ENCODE measurements around the gene CKLF.

Gene CKLF

DNA sequence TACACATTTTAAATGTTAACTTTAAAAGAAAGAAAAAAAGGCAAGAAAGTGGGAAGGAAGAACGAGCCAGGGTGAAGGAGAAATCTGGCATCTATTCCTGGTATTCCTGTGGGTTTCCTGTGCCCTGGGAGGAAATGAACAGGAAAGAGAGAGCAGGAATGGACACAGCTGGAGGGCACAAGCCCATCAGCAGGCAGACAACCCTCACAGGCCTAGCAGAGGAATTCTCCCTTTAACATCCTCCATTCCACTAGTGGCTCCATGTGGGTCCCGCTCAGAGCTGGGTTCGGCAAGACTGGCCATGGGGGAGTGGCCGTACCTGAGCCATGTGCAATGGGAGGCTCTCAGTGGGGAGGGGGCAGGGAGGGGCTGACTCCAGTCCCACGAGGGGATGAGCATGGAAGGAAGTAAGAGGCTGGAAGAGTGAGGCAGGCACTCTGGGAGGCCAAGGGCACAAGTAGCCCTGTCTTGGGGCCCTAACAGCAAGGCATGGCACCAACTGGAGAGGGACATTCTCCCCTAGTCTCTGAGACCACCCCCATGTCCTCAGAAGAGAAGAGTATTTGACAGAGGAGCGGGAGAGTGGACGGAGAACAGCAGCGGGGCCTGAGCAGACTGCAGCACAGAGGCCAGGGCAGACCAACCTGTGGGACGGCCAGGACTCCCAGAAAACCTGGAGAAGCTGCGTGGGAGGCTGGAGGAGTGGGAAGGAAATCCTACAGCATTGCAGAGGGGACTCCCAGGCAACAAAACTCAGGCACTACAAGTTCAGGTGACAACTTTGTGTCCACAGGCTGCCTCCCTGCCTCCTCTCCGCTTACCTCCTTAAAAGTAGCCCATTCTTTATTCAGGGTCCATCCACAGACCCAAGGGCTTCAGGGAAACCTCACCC lies 32.6 kb upstream of the CKLF start:
- no peak for DNase-seq

DNA sequence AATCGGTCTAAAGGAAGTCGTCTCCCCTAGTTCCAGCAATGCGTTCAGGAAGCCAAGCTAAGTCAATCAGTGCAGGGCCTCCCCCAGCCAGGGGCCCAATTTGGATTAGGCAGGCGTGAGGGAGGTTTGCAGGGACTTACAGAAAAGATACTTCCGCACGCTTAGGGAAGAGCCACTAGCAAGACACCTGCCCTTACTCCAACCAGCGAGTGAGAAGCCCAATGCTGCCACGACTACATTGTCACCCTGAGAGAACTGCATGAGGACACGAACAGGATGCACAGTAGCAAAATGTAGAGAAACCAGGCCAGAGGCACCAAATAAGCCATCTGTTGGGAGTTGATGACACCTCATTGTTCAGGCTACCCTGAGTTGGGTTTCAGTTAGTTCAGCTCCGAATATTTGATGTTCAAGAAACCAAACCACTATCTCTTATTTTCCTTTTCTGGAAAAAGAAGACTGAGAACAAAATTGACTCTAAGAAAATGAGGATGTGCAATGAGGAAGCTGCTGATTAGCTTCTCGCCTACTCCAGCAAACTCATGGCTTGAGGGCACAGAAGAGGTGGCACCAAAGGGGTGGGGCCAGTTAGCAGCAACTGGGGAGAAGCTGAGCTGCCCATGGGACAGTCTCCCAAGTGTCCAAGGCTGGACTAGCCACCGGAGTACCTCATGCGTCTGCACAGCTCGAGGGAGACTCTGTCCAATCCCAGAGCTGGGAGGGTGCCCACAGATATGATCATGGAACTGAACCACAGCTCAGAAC lies 31.8 kb upstream of the CKLF start:
- peak; percentile 91 for DNase-seq

DNA sequence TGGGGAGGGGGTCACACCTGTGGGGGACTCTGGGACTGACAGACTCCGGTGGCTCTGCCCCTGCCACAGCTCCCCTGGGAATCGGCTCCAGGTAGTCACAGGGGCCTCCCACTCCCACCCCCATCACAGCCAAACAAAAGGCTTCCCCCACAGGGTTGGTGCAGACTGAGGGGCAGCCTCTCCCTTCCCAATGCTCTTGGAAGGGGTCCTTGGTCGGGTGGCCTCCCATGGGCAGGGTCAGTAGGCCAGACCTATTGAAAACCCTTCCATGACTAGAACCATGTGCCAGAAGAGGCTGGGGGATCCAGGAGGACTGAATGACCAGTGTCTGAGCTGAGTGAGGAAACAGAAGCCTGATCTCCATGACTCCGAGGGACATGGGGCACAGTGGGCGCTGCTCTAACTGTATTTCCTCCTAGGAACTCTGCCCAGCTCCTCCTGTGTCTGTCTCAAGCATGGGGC lies 31.1 kb upstream of the CKLF start:
- DNase-seq, result peak; percentile 76

DNA sequence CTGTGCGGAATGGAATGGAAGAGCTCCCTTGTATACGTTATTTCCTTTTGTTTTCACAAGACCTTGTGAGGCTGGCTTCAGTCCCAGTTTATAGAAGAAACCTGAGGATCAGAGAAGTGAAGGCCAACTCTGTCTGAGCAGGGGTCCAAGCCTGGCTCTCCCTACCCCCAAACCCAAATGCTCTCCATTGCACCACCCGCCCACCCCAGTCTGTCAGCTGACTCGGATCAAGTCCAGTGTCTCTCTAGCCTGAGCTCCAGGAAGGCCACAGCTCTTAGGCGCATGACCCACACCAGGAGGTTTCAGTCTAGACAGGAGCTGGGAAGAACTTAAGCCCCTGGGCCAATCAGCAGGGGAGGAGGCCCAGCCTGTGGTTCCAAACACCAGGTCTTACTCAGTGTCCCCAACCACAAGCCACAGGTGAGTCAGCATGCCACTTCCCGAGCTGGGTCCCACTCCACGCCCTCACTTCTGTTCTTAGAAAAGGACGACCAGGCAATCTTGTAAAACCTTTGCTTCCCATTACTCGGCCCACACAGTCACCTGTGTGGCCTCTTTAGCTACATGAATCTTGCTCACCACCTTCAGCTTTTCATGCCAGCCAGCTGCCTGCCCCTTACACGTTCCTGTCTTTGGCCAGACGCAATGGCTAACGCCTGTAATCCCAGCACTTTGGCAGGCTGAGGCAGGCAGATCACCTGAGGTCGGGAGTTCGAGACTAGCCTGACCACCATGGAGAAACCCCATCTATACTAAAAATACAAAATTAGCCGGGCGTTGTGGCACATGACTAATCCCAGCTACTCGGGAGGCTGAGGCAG lies 30.2 kb upstream of the CKLF start:
- DNase-seq, result peak; percentile 92

DNA sequence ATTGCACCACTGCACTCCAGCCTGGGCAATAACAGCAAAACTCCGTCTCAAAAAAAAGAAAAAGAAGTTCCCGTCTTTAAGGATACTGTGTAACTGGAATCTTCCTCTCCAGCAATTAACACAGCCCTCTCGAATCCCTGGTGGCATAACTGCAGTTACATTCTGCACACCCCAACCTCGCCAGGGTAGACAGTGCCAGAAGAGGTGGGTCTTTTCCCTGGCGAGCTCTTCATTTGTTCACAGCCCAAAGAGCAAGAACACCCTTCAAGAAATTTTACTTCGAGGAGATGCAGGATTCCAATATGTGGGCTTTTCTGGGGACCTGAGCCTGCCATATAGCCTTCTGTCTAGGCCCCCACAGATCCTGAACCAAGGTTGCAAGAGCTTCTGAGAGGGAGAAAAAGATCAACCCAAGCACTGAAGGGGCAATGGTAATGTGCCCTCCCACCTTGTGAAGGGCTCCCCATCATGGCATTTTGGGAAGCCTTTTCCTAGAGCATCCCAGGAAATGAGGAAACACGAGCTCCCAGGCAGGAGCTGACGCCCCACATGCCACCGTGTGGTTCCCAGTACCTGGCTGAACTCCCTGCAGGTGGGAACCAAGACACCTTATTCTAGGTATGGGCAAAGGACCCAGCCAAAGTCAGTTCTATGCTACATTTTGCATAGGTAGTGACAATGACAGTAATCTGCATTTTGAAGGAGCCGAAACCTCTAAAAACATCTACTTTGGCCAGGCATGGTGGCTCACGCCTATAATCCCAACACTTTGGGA lies 29.4 kb upstream of the CKLF start:
- no peak for DNase-seq

DNA sequence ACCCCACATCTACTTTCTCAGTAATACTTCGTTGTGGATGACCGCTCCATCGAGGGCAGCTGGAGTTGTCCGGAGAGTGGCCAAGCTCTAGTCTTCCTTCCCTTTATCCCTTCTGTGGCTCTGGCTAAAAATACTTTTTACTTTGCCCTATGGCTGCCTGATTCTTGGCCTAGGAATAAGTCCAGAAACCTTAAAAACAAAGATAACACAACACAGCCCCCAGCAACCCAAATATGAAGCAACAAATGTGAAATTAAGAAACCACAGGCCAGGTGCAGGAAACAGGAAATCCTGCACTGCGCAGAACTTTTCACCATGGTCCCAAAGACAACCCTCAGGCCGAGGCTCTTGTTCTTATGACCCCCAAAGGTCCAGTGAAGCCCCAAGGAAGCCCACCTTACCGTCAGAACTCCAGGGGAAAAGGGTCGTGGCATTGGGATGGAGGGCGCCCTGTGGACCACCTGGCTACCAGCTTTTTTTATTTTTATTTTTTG lies 28.5 kb upstream of the CKLF start:
- no peak for DNase-seq

DNA sequence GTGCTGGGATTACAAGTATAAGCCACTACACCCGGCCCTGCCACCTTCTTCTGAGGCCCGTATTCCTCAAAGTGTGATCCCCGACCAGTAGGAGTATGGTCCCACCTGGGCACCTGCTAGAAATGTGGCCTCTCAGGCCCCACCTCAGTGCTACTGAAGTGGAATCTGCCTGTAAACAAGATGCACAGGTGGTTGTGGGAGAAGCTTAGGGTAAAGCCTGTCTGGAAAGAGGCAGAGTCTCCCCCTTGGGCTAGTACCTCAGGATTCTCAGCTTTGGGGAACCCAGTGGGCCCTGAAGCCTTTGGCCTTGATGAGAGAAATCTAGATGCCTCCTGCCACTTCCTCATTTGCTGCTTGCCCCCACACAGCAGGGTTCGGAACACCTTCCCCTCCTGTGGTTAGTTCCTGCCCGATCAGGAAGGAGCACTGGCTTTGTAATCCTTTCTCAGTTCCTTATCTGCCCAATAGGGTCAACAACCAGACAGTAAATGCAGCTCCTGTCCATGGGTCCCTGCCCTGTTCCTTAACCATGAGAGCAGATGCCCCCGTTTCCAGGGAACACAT lies 27.7 kb upstream of the CKLF start:
- peak; percentile 86 for DNase-seq

DNA sequence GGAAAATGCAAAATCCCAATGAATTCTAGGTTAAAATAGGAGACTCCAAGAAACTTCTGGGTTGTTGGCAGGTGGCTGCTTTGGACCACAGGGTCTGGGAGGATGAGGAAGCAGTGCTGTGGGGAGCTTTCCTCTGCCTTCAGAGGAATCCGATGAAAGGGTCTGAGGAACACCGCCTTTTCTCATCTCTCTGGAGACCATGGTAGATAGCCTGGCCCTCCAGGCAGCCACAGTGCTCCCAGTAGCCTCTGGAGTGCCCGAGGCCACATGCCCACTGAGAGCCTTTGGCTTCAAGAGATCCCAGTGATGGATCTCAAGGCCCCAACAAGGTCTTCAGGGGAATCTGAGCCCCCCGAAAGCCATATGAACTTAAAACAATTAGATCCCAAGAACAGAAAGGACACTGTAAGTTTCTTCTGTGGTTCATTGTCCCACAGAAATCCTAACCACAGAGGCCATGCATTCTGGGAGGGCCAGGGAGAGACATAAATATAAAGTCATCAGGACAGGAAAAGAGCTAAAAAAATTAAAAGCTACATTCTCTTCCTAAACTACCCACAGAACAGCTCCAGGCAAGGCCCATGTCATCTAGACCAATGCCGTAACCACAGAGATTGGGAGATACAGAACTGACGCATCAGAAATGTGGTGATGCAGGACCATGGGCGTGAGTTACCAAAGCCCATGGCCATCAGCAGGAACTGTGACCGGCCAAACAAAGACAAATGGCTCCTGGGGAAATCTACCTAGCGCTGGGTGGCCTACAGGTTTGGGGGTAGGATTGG lies 26.8 kb upstream of the CKLF start:
- DNase-seq, result peak; percentile 91

DNA sequence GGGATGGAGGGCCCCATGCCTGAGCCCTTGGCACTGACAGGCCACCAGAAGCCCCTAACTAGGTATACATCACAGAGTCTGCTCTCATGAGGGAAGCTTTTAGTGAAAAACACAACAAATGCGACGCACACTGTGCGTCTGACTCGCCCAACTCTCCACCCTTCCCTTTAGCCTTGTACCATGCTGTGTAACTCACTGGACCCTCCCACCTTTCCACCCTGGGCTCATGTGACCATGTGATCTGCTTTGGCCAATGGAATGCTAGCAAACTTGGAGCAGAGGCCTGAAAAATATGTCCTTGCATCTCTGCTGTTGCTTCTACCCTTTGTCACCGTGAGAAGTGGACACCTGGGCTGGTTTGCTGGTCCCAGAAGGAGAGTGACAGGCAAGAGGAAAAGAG lies 24.1 kb upstream of the CKLF start:
- no peak for DNase-seq

DNA sequence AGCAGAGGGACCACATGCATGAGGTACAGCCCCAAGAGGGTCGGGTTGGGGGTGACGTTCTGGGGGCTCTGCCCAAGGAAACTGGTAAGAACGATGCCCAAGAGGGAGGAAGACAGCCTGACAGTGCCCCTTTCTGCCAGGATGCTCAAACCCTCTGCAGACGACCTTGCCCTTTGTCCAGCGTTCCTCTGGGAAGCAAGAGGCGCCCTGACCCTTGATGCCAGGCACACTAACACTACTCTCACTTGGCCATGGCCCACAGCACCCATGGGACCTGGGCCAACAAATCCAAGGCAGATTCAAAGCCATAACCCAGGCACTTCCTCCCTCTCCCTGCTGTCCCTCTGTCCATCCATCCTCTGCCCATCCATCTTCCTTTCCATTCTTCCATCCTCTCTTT lies 22.9 kb upstream of the CKLF start:
- no peak for DNase-seq

DNA sequence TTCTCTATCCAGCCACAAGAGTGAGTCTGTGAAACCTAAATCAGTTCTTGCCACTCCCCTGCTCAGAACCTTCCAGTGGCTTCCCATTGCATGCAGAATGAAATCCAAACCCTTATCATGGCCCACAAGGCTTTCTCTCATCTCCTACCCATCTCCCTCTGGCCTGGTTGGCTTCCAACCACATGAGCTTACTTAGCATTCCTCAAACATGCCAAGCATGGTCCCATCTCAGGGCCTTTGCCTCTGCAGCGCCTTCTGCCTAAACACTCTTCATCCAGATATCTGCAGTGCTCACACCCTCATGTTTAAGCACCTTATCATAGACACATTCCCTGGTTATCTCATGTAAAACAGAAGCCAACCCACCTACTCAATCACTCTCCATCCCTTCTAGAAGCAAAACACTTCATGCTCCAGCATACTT lies 18.0 kb upstream of the CKLF start:
- DNase-seq, result no peak

DNA sequence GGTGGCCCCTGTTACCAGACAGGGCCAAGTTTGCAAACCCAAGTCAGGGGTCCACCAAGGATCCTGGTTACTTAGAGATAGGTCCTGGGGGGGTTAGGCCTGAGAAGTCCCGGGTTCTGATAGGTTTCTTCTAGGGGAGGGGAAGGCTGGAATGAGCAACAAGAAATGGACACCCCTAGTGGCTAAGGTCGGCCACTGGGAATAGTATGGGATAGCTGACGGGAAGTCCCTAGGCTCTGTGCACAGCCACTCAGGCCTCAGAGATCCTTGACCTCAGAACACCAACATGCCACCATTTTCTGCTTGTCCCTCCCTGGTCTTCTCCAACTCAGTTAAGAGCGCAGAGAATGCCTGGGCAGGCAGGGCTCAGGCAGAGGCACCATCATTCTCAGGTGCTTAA lies 15.9 kb upstream of the CKLF start:
- DNase-seq, result no peak

DNA sequence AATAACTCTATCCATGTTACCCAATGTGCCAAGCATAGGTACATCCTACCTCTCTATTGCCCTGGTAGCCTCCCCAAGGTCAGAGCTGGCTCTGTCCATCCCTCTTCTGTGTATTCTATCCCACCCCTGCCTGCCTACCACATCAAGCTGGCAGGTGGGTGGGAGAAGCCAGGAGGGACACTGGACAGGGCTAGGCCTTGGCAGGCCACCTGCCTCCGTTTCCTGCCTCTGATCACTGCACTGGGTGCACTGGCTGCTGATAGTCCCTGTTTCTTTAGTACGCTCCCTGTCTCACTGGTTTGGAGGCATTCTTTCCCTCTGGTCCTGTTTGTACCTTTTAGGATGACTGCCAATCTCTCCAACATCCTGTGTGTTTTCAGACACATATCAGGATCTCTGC lies 15.1 kb upstream of the CKLF start:
- DNase-seq, result no peak

DNA sequence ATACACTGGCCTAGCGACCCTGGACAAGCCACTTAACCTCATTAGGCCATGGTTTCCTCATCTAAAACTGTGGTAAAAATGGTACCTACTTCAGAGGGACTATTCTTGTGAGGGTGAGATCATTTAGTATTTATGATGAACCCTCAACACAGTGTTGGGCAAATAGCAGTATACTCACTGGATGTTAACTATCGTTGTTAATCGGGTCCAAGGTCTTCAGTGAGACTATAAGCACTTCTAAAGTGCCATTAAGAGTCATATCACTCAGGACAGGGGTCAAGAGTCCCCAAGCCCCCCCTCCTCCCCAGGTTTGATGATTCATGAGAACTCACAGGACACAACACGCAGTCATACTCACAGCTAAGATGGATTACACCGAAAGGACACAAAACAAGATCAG lies 13.5 kb upstream of the CKLF start:
- no peak for DNase-seq

DNA sequence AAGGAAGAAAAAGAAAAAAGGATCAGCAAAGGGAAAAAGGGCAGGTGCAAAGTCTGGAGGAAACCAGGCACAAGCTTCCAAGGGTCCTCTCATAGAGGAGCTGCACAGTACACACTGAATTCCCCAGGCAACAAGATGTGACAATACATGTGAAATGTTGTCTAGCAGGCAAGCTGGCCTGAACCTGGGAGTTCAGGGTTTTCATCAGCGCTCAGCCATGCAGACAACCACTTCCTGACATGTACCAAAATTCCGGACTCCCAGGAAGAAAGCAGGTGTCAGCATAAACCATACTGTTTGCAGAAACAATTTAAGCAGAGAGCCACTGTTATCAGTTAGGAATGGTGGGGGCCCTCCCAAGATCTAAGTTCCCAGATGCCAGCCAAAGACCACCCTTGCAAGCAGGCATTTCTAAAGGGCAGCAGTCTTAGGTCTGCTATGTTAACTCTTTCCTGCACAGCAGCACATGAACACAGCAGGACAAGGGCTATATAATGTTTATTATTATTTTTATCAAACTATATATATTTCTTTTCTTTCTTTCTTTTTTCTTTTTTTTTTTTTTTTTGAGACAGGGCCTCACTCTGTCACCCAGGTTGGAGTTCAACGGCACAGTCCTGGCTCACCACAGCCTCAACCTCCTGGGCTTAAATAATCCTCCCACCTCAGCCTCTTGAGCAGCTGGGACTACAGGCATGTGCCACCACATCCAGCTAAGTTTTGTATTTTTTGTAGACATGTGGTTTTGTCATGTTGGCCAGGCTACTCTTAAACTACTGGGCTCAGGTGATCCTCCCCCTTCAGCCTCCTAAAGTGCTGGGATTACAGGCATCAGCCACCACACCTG lies 12.5 kb upstream of the CKLF start:
- DNase-seq, result no peak

DNA sequence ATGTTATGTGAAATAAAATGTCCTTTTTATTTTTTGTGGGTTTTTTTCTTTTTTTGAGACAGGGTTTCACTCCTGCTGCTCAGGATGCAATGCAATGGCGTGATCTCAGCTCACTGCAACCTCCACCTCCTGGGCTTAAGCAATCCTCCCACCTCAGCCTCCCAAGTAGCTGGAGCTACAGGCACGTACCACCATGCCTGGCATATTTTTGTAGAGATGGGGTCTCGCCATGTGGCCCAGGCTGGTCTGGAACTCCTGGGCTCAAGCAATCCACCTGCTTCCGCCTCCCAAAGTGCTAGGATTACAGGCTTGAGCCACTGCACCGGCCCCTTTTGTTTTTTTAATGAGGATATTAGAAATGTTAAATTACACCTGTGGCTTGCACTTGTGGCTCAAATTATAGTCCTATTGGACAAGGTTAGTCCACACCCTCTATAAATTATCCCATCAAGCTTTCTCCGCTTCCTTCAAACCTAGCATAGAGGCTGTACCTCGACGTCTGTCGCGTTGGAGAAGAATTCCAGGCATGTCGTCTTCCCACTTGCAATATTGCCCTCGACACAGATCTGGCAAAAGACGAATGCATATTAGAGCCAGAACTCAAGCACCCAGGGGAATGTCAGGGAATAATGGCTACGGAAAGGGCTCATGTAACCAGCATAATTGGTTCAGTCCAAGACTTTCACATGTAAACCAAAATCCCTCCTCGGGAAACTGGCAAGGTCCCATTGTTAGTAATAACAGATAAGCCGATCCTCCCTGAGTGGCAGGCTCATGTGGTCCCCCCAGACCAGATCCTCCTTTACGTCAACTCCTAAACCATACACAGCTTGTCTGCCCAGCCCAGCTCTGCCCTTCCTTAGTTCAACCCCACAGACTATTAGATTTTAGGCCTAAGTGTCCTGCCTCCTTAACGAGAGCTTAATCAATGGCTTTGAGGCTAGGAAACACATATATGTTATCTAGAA lies 10.7 kb upstream of the CKLF start:
- DNase-seq, result no peak

DNA sequence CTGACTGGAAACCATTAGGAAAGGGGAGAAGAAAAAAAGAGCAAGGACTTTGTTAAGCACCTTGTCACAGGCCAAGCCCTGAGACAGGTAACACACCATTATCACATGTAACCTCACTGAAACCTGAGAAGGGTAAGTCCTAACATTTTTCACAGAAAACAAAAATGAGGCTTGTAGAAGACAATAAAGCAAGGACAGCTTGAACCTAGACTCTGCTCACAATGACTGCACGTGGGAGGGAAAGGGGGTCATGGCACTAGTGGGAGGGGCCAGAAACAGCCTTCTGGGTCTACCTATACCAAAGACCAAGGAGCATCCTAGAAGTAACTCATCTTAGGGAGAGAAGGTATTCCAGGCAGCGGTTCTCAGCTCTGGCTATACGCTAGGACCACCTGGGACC lies 10.0 kb upstream of the CKLF start:
- no peak for DNase-seq

DNA sequence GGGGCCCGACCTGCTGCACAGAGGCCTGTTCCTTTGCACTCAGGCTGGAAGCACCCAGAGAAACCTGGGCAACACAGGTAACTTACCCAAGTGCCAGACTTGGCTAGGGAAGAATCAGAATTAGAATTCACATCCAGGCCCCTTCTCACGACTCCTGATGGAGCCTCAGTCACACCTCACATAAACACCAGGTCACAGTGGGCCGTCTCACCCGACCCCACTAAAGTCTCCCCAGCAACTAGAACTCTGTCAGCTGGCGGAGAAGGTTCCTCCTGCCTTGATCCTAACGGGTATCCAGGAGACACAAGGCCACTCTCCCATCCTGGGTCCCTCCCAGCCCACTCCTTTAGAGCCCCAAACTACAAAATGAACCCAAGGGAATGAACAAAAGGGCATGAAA lies 8.8 kb upstream of the CKLF start:
- DNase-seq, result no peak
